Mesenchymal stem cell (in vitro differentiated cells and primary cell): ENCODE measurements around the gene TENT5A.
"Not testable (repeated sequence)": the region's sequence is repeated elsewhere in the genome, so short reads cannot be mapped to it uniquely, and the experiment has no call there.

Experiments used
- DNase-seq: peaks from one replicate; pipeline ENCODE4 v3.0.0-alpha.2; 2013
- H2AFZ ChIP-seq: one replicate; pipeline ENCODE4 v1.6.1; 2013; ENCODE audit warnings: low read depth, mild to moderate bottlenecking, control low read depth, inconsistent platforms, low read length, moderate library complexity
- H2AK5ac ChIP-seq: 2 replicates; pipeline ENCODE4 v1.6.1; 2013; ENCODE audit warnings: low read length, moderate library complexity, mild to moderate bottlenecking, inconsistent platforms; ENCODE audit not compliant: severe bottlenecking
- H2BK120ac ChIP-seq: one replicate; pipeline ENCODE4 v1.6.1; 2013; ENCODE audit warnings: low read depth, mild to moderate bottlenecking, inconsistent platforms, low read length, moderate library complexity
- H2BK12ac ChIP-seq, 2 experiments: one replicate each; pipeline ENCODE4 v1.6.1; 2013; ENCODE audit warnings: inconsistent platforms in 2 of 2, low read length in 2 of 2, mild to moderate bottlenecking in 2 of 2, moderate library complexity in 2 of 2, control low read depth in 1 of 2
- H2BK15ac ChIP-seq: one replicate; pipeline ENCODE4 v1.6.1; 2013; ENCODE audit warnings: mild to moderate bottlenecking, low read depth, inconsistent platforms; ENCODE audit not compliant: poor library complexity, severe bottlenecking
- H2BK5ac ChIP-seq: 2 replicates; pipeline ENCODE4 v1.6.1; 2013; ENCODE audit warnings: low read depth, mild to moderate bottlenecking, low read length, control low read depth, inconsistent platforms; ENCODE audit not compliant: poor library complexity, severe bottlenecking
- H3K14ac ChIP-seq, 2 experiments: one replicate each; pipeline ENCODE4 v1.6.1; 2013; ENCODE audit warnings: inconsistent platforms in 2 of 2, low read length in 2 of 2, control low read depth in 1 of 2, mild to moderate bottlenecking in 1 of 2, moderate library complexity in 1 of 2
- H3K18ac ChIP-seq, 2 experiments: one replicate each; pipeline ENCODE4 v1.6.1; 2013; ENCODE audit warnings: inconsistent platforms in 2 of 2, low read length in 2 of 2, control low read depth in 1 of 2, low read depth in 1 of 2, mild to moderate bottlenecking in 1 of 2
- H3K23ac ChIP-seq, 2 experiments: one replicate each; pipeline ENCODE4 v1.6.1; 2013; ENCODE audit warnings: inconsistent platforms in 2 of 2, low read length in 2 of 2, mild to moderate bottlenecking in 2 of 2, moderate library complexity in 2 of 2, control low read depth in 1 of 2
- H3K27ac ChIP-seq: 2 replicates; pipeline ENCODE4 v1.5.1; 2013; ENCODE audit warnings: mild to moderate bottlenecking, moderate library complexity, low read length, control low read depth, inconsistent platforms; ENCODE audit not compliant: poor library complexity, severe bottlenecking
- H3K27me3 ChIP-seq, 2 experiments: 2 replicates each; pipeline versions ENCODE4 v1.6.1 to v1.7.0; 2013; ENCODE audit warnings: low read length in 2 of 2, mild to moderate bottlenecking in 2 of 2, moderate library complexity in 2 of 2, control low read depth in 1 of 2, inconsistent platforms in 1 of 2; ENCODE audit not compliant: control insufficient read depth in 1 of 2, insufficient read depth in 1 of 2
- H3K36me3 ChIP-seq, 2 experiments: 2 replicates each; pipeline versions ENCODE4 v1.6.1 to v1.7.0; 2013; ENCODE audit warnings: low read length in 2 of 2, control low read depth in 1 of 2, inconsistent platforms in 1 of 2, low read depth in 1 of 2, mild to moderate bottlenecking in 1 of 2; ENCODE audit not compliant: insufficient read depth in 2 of 2, control insufficient read depth in 1 of 2
- H3K4ac ChIP-seq, 2 experiments: one replicate each; pipeline ENCODE4 v1.6.1; 2013; ENCODE audit warnings: inconsistent platforms in 2 of 2, low read length in 2 of 2, mild to moderate bottlenecking in 2 of 2, moderate library complexity in 2 of 2, control low read depth in 1 of 2, low read depth in 1 of 2
- H3K4me1 ChIP-seq: 2 replicates; pipeline ENCODE4 v1.6.1; 2013; ENCODE audit warnings: low read depth, low read length, control low read depth; ENCODE audit not compliant: control insufficient read depth, insufficient read depth
- H3K4me2 ChIP-seq: 2 replicates; pipeline ENCODE4 v1.6.1; 2013; ENCODE audit warnings: low read length, mild to moderate bottlenecking, inconsistent platforms; ENCODE audit not compliant: poor library complexity, severe bottlenecking
- H3K4me3 ChIP-seq, 2 experiments: 2 replicates each; pipeline versions ENCODE4 v1.5.1 to v1.7.0; 2013; ENCODE audit warnings: low read length in 2 of 2, mild to moderate bottlenecking in 2 of 2, control low read depth in 1 of 2, low read depth in 1 of 2; ENCODE audit not compliant: insufficient read depth in 1 of 2
- H3K79me1 ChIP-seq: replicated peaks from 2 replicates; pipeline ENCODE4 v1.6.1; 2013; ENCODE audit warnings: mild to moderate bottlenecking, control low read depth, low read length, inconsistent platforms; ENCODE audit not compliant: poor library complexity, severe bottlenecking
- H3K9ac ChIP-seq: 2 replicates; pipeline ENCODE4 v1.7.0; 2013; ENCODE audit warnings: mild to moderate bottlenecking, low read length, moderate library complexity
- H3K9me3 ChIP-seq: 2 replicates; pipeline ENCODE4 v1.7.0; 2013; ENCODE audit warnings: mild to moderate bottlenecking, low read length; ENCODE audit not compliant: control insufficient read depth
- H4K8ac ChIP-seq: one replicate; pipeline ENCODE4 v1.6.1; 2013; ENCODE audit warnings: inconsistent platforms, mild to moderate bottlenecking, low read length, moderate library complexity
- H4K91ac ChIP-seq: one replicate; pipeline ENCODE4 v1.6.1; 2013; ENCODE audit warnings: mild to moderate bottlenecking, low read length, inconsistent platforms
- WGBS: methylation state at CpG from one replicate; pipeline ENCODE4 v1.1.7; 2013; ENCODE audit warnings: mixed read lengths; 5-methylcytosine and 5-hydroxymethylcytosine counted together

Gene TENT5A

GRCh38 chr6:81744131-81744530 is 8.3 kb downstream of the TENT5A start:
- Histone ChIP-seq H3K4me2 (no peak overlapping the region), H3K9ac (no peak overlapping the region), H3K9me3 (no peaks in the 10 kb centered on the region), H3K18ac (no peak overlapping the region), H3K4me3 (no peak overlapping the region), H3K36me3 (peaks cover 0 to 45% of the 10 kb centered on the region in 2 experiments), H4K91ac (no peak overlapping the region), H3K4ac (no peak overlapping the region), H4K8ac (no peak overlapping the region), H3K27ac (no peak overlapping the region), H2AK5ac (no peak overlapping the region), H3K23ac (no peak overlapping the region), H3K4me1 (no peaks in the 10 kb centered on the region), H2BK120ac (no peak overlapping the region), H3K14ac (no peak overlapping the region), H3K79me1 (no peaks in the 10 kb centered on the region), H2BK5ac (no peak overlapping the region), H2BK12ac (no peak overlapping the region), H3K27me3 (no peaks in the 10 kb centered on the region), H2AFZ (no peak overlapping the region), H2BK15ac (no peak overlapping the region)
- WGBS, result no CpG with 5 or more reads among the region's 2 CpGs
- no peak for DNase-seq

- Histone ChIP-seq H2BK12ac (no peak overlapping the region), H2BK5ac (no peak overlapping the region), H2AFZ (no peak overlapping the region), H4K91ac (no peak overlapping the region), H3K9me3 (no peaks in the 10 kb centered on the region), H2BK15ac (no peak overlapping the region), H3K14ac (no peak overlapping the region), H3K4me3 (no peak overlapping the region), H3K27me3 (no peaks in the 10 kb centered on the region), H3K4me1 (no peaks in the 10 kb centered on the region), H3K79me1 (no peaks in the 10 kb centered on the region), H3K27ac (no peak overlapping the region), H2BK120ac (no peak overlapping the region), H3K4ac (no peak overlapping the region), H3K18ac (no peak overlapping the region), H3K4me2 (no peak overlapping the region), H3K36me3 (peaks cover 0 to 40% of the 10 kb centered on the region in 2 experiments), H3K9ac (no peak overlapping the region), H3K23ac (no peak overlapping the region), H4K8ac (no peak overlapping the region), H2AK5ac (no peak overlapping the region)
- no CpG with 5 or more reads among the region's 1 CpG for WGBS
- DNase-seq, result no peak
Observed at GRCh38 chr6:81743649-81744048, 8.8 kb downstream of the TENT5A start.

GRCh38 chr6:81741689-81742088 is 10.8 kb downstream of the TENT5A start:
- Histone ChIP-seq H4K91ac (no peak overlapping the region), H3K79me1 (no peaks in the 10 kb centered on the region), H2AFZ (no peak overlapping the region), H3K4me1 (no peaks in the 10 kb centered on the region), H2AK5ac (no peak overlapping the region), H2BK5ac (no peak overlapping the region), H4K8ac (no peak overlapping the region), H3K23ac (no peak overlapping the region), H3K14ac (no peak overlapping the region), H2BK12ac (no peak overlapping the region), H3K9me3 (no peaks in the 10 kb centered on the region), H3K18ac (no peak overlapping the region), H2BK15ac (no peak overlapping the region), H3K27me3 (no peaks in the 10 kb centered on the region), H3K9ac (no peak overlapping the region), H3K4ac (no peak overlapping the region), H3K4me2 (no peak overlapping the region), H2BK120ac (no peak overlapping the region), H3K4me3 (no peak overlapping the region), H3K36me3 (peaks cover 0 to 20% of the 10 kb centered on the region in 2 experiments), H3K27ac (no peak overlapping the region)
- WGBS, result 96% methylated on average over 2 of the region's 2 CpGs
- no peak for DNase-seq

GRCh38 chr6:81740591-81740990 is 11.9 kb downstream of the TENT5A start:
- not testable (repeated sequence) for H3K4me3 ChIP-seq, H2BK120ac ChIP-seq, H3K14ac ChIP-seq, H4K91ac ChIP-seq, H2BK5ac ChIP-seq, H2BK15ac ChIP-seq, H3K27me3 ChIP-seq, H3K4me2 ChIP-seq, H3K79me1 ChIP-seq, H2BK12ac ChIP-seq, H3K27ac ChIP-seq, H3K4ac ChIP-seq, H3K23ac ChIP-seq, H3K9ac ChIP-seq, H2AK5ac ChIP-seq, H3K4me1 ChIP-seq, DNase-seq, H3K36me3 ChIP-seq, H2AFZ ChIP-seq, H3K18ac ChIP-seq, H3K9me3 ChIP-seq, H4K8ac ChIP-seq
